Rectal smooth muscle tissue (tissue), 1 donor: ENCODE measurements around the gene KIAA0408.
"Not testable (repeated sequence)": the region's sequence is repeated elsewhere in the genome, so short reads cannot be mapped to it uniquely, and the experiment has no call there.

Source experiments
- H3K27ac ChIP-seq: one replicate; pipeline ENCODE4 v1.7.0; 2013; ENCODE audit warnings: low read depth, low read length, inconsistent platforms
- H3K27me3 ChIP-seq: one replicate; pipeline ENCODE4 v1.7.0; 2013; ENCODE audit warnings: low read length; ENCODE audit not compliant: control insufficient read depth, insufficient read depth
- H3K36me3 ChIP-seq: one replicate; pipeline ENCODE4 v1.7.0; 2013; ENCODE audit warnings: low read length; ENCODE audit not compliant: control insufficient read depth, insufficient read depth
- H3K4me1 ChIP-seq: one replicate; pipeline ENCODE4 v1.7.0; 2013; ENCODE audit warnings: low read length; ENCODE audit not compliant: control insufficient read depth, insufficient read depth
- H3K4me3 ChIP-seq: one replicate; pipeline ENCODE4 v1.7.0; 2013; ENCODE audit warnings: low read length
- H3K9ac ChIP-seq: one replicate; pipeline ENCODE4 v1.7.0; 2013; ENCODE audit warnings: low read length

Gene KIAA0408

DNA sequence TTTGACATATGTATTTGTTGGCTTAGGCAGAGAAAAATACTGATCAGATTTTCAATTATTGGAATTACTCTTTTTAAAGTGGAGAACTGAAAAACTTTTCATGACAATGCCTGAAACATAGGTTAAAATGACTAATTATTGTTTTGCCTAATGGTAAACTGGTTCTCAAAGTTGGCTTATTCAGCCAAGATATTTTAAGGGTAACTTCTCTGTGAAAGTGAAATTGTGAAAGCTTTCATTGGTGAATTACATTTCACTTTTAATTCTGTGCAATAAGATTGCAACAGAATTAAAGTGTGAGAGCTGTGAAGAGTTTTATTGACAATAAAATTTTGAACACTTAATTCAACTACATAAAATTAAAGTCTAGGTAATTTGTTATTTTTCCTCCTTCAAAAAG lies 24.5 kb downstream of the KIAA0408 start:
- H3K27me3 ChIP-seq, result no peaks in the 10 kb centered on the region
- no peaks in the 10 kb centered on the region for H3K36me3 ChIP-seq
- H3K27ac ChIP-seq, result no peak overlapping the region
- no peak overlapping the region for H3K9ac ChIP-seq
- no peak overlapping the region for H3K4me3 ChIP-seq
- no peaks in the 10 kb centered on the region for H3K4me1 ChIP-seq

DNA sequence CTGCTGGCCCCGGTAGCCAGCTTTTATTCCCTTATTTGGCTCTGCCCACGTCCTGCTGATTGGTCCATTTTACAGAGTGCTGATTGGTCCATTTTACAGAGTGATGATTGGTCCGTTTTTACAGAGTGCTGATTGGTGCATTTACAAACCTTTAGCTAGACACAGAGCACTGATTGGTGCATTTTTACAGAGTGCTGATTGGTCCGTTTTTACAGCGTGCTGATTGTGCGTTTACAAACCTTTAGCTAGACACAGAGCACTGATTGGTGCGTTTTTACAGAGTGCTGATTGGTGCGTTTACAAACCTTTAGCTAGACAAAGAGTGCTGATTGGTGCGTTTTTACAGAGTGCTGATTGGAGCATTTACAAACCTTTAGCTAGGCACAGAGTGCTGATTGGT lies 30.6 kb downstream of the KIAA0408 start:
- H3K4me3 ChIP-seq, H3K27ac ChIP-seq, H3K27me3 ChIP-seq, H3K9ac ChIP-seq, H3K4me1 ChIP-seq, H3K36me3 ChIP-seq: not testable (repeated sequence)

DNA sequence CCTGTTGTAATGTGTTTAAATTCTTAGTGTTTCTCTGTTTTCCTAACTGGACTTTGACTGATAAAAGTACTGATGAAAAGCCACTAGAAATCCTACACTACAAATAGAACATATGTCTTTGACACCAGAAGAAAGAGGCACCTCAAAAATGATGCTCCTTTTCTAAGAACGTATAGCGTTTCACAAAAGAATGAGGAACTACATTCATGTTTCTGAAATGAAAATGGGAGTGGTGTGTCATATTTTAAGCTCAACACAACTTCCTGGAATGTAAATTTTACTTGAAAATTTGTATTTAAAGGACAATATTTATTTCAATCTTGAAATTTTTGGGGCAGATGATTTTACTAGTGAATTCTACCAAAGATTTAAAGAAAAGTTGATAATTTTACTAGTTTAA lies 35.3 kb downstream of the KIAA0408 start:
- Histone ChIP-seq H3K9ac (no peak overlapping the region), H3K4me1 (peaks cover 2% of the 10 kb centered on the region), H3K27me3 (no peaks in the 10 kb centered on the region), H3K4me3 (no peak overlapping the region), H3K36me3 (no peaks in the 10 kb centered on the region), H3K27ac (peak overlapping the region; percentile 52)

DNA sequence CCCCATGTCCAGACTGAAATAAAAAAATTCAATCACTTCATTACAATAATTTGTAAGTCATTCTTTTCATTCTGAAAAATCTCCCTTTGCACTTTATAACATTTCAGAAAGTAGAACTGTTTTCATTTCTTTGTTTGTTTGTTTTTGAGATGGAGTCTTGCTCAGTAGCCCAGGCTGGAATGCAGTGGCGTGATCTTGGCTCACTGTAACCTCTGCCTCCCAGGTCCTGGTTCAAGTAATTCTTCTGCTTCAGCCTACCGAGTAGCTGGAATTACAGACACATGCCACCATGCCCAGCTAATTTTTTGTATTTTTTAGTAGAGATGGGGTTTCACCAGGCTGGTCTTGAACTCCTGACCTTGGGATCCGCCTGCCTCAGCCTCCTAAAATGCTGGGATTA lies 38.0 kb downstream of the KIAA0408 start:
- not testable (repeated sequence) for H3K27ac ChIP-seq, H3K4me1 ChIP-seq, H3K27me3 ChIP-seq, H3K4me3 ChIP-seq, H3K9ac ChIP-seq, H3K36me3 ChIP-seq

DNA sequence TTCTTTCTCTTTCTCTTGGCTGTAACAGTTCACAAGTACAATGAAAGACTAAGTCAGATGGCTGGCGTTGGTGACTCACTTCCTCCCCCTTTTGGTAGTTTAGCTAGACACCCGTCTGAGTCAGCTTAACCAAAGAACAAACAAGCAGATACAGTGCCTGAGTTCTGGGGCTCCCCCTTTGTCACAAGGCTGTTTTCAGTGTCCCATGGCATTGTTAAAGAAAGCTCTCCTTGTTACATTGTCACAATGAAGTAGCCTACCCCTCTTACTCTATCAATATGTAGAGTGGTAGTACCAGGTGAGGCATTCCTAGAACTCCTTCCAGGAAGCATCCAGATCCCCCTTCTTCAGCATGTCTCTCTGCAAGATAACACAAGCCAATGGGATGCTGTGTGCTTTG lies 38.6 kb downstream of the KIAA0408 start:
- Histone ChIP-seq H3K4me3 (no peak overlapping the region), H3K27me3 (no peaks in the 10 kb centered on the region), H3K27ac (no peak overlapping the region), H3K9ac (no peak overlapping the region), H3K36me3 (no peaks in the 10 kb centered on the region), H3K4me1 (peaks cover 2% of the 10 kb centered on the region)

- no peak overlapping the region for H3K4me3 ChIP-seq
- no peaks in the 10 kb centered on the region for H3K27me3 ChIP-seq
- H3K27ac ChIP-seq, result no peak overlapping the region
- H3K9ac ChIP-seq, result no peak overlapping the region
- H3K36me3 ChIP-seq, result no peaks in the 10 kb centered on the region
- H3K4me1 ChIP-seq, result no peaks in the 10 kb centered on the region
Observed at GRCh38 chr6:127415096-127415495, 44.1 kb downstream of the KIAA0408 start.

DNA sequence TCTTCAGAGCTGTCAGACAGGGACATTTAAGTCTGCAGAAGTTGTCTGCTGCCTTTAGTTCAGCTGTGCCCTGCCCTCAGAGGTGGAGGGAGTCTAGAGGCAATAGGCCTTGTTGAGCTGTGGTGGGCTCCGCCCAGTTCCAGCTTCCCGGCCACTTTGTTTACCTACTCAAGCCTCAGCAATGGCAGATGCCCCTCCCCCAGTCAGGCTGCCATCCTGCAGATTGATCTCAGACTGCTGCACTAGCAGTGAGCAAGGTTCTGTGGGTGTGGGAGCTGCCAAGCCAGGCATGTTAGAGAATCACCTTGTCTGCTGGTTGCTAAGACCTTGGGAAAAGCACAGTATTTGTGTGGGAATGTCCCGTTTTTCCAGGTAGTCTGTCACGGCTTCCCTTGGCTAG lies 46.1 kb downstream of the KIAA0408 start:
- H3K36me3 ChIP-seq, H3K9ac ChIP-seq, H3K4me1 ChIP-seq, H3K4me3 ChIP-seq, H3K27ac ChIP-seq, H3K27me3 ChIP-seq: not testable (repeated sequence)

GRCh38 chr6:127412016-127412415 lies 47.2 kb downstream of the KIAA0408 start:
- H3K27me3 ChIP-seq, H3K27ac ChIP-seq, H3K4me1 ChIP-seq, H3K4me3 ChIP-seq, H3K36me3 ChIP-seq, H3K9ac ChIP-seq: not testable (repeated sequence)
